ENCODE results near the gene RAB10.

GRCh38 chr2:26088038-26088643 is 54.3 kb downstream of the RAB10 start:
- TF ChIP-seq, protein P1, sequence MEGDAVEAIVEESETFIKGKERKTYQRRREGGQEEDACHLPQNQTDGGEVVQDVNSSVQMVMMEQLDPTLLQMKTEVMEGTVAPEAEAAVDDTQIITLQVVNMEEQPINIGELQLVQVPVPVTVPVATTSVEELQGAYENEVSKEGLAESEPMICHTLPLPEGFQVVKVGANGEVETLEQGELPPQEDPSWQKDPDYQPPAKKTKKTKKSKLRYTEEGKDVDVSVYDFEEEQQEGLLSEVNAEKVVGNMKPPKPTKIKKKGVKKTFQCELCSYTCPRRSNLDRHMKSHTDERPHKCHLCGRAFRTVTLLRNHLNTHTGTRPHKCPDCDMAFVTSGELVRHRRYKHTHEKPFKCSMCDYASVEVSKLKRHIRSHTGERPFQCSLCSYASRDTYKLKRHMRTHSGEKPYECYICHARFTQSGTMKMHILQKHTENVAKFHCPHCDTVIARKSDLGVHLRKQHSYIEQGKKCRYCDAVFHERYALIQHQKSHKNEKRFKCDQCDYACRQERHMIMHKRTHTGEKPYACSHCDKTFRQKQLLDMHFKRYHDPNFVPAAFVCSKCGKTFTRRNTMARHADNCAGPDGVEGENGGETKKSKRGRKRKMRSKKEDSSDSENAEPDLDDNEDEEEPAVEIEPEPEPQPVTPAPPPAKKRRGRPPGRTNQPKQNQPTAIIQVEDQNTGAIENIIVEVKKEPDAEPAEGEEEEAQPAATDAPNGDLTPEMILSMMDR (conservative IDR thresholded peaks at IDR 0.05; ENCODE audit: low read depth, low read length) = peak; percentile 89
- no peak for TF ChIP-seq EZH2 (IDR thresholded peaks at IDR 0.05; ENCODE audit: low read length, unreplicated experiment)
- no peak for TF ChIP-seq EZH2phosphoT487 (IDR thresholded peaks at IDR 0.05; ENCODE audit: borderline replicate concordance, low read length)
